Fibroblast of skin of back (primary cell): ENCODE results near the gene TICAM1.

Source experiments
- DNase-seq: peaks from one replicate; pipeline ENCODE4 v3.0.0-alpha.2; 2013

The TICAM1 gene

GRCh38 chr19:4768934-4769777 lies 62.4 kb downstream of the TICAM1 start:
- DNase-seq: peak; percentile 79
